GM18520 (cell line): ENCODE data around the gene TEX264.

Experiments used
- ATAC-seq: cut with Tn5 transposase; IDR thresholded peaks from one replicate; pipeline ENCODE4 v1.9.1; 2021; ENCODE audit not compliant: unreplicated experiment

Gene TEX264

GRCh38 chr3:51673802-51674654 lies 3.0 kb downstream of the TEX264 start:
- no peak for ATAC-seq

- no peak for ATAC-seq
Observed at GRCh38 chr3:51675201-51675611, 4.2 kb downstream of the TEX264 start.

GRCh38 chr3:51676102-51676640 lies 5.1 kb downstream of the TEX264 start:
- ATAC-seq, result no peak

DNA sequence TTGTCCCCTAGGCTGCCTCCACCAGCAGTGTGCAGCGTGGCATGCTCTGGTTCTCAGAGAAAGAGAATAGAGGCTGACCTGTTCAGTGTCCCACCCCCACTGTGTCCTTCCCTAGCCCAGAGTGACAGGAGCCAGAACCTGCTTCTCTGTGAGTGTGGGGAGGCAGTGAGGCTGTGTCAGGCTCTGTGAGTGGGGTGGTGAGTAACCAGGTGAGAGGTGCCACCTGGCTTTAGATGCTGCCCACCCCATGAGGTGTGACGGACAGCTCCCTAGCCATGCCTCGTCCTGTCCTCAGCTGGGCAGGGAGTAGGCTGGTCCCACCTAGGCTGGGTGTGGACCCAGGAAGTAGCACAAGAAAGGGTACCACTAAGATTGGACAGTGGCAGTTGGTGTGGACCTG lies 6.3 kb downstream of the TEX264 start:
- ATAC-seq, result no peak

- ATAC-seq, result no peak
Observed at GRCh38 chr3:51678186-51678585, 7.1 kb downstream of the TEX264 start.

- ATAC-seq, result no peak
Observed at GRCh38 chr3:51678641-51679040, 7.6 kb downstream of the TEX264 start.

DNA sequence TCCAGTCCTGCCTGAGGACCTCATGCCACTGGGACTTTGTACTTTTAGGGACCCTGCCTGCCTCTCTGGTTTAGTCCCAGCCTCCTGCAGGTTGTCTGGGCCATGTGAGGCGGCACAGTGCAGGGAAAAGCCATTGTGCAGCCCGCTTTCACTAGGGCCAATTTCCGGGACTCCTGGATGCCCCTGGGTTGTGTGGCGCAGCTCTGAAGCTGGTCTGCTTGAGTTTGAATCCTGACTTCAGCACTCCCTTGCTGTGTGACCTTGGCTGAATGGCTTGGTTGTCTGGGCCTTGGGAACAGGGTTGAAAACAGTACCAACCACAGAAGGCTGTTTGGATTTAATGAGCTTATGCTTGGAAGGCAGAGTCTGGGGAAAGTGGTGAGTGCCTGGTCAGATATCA lies 8.3 kb downstream of the TEX264 start:
- no peak for ATAC-seq

DNA sequence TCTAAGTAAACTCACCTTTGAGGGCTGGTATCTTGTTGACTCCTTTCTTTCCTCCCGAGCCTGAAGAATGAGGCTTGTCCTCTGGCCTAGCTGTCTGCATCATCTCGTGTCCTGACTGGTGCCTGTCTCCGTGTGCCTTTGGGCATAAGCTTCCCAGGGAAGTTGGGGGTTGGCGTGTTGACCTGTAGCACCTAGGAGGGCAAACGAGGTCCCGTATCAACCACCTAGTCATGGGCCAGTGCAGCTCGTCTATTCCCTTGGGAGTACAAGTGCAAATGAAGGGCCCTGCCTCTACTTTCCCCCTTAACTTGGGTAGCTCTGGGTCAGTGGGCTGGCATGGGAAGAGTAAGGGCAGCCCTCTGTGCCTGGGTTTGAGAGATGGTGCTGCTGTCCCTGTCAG lies 8.7 kb downstream of the TEX264 start:
- no peak for ATAC-seq

- ATAC-seq, result no peak
Observed at GRCh38 chr3:51680196-51680595, 9.1 kb downstream of the TEX264 start.

DNA sequence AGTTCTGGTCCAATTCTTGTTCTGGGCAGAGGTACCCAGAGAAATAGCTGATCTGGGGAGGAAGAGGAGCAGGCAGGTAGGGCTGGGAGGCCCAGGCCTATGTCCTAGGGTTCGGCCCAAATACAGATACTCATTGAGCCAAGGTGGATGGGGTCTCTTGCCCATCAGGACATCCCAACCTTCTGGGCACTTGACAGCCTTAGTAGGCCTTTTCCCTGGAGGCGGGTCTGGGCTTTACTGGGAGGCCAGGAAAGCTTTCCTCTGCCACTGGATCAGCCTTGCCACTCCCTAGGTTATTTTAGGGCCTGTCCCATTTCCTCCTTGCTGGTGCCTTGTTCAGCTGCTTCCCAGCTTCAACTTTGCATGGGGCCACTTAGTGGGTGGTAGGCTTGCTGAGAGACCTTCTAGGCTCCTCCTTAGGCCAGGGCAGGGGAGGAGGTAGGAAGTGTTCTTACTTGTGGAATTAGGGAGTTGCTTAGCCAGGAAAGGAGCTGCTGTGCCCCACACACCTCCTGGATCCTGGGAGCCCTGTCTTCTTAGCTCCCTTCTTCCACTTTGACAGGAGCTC lies 9.7 kb downstream of the TEX264 start:
- no peak for ATAC-seq

GRCh38 chr3:51681453-51681852 lies 10.4 kb downstream of the TEX264 start:
- no peak for ATAC-seq

GRCh38 chr3:51682079-51682478 lies 11.0 kb downstream of the TEX264 start:
- ATAC-seq, result peak; percentile 66

DNA sequence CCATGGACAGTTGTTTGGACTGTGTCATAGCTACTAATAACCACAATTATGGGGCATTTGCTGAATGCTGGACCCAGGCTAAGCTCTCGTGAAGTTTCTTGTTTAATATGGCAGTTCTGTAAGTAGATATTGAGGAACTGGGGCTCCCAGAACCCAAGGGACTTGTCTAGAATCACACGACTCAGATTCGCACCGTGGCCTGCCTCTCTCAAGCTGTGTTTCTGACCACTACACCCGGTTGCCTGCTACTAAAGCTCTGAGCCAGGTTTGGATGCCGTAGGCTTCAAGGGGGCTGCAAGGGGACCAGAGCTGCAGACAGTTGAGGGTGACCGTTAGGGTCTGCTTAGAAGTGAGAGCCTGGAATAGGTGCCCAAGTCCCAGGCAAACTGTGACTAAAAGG lies 11.5 kb downstream of the TEX264 start:
- no peak for ATAC-seq

DNA sequence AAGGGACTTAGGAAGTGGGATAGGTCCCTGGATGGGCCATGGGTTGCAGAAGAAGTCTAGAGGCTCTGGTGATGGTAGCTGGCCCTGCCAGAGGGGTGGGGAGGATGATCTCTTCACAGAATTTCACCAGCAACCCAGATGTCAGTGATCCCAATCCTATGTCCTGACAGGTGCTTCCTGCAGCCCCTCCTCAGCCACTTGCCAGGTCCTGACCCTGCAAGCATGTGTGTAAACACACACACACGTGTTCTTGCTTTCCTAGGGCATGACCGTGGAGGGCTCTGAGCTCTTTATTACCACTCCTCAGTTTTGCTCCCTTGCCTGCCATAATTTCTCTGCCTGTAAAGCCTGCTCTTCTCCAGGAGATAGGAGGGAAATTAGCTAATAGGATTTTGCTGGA lies 12.5 kb downstream of the TEX264 start:
- no peak for ATAC-seq

GRCh38 chr3:51684971-51685751 lies 14.1 kb downstream of the TEX264 start:
- ATAC-seq, result no peak

GRCh38 chr3:51686056-51686455 lies 15.0 kb downstream of the TEX264 start:
- no peak for ATAC-seq

- ATAC-seq, result peak; percentile 29
Observed at GRCh38 chr3:51686512-51687215, 15.6 kb downstream of the TEX264 start.

DNA sequence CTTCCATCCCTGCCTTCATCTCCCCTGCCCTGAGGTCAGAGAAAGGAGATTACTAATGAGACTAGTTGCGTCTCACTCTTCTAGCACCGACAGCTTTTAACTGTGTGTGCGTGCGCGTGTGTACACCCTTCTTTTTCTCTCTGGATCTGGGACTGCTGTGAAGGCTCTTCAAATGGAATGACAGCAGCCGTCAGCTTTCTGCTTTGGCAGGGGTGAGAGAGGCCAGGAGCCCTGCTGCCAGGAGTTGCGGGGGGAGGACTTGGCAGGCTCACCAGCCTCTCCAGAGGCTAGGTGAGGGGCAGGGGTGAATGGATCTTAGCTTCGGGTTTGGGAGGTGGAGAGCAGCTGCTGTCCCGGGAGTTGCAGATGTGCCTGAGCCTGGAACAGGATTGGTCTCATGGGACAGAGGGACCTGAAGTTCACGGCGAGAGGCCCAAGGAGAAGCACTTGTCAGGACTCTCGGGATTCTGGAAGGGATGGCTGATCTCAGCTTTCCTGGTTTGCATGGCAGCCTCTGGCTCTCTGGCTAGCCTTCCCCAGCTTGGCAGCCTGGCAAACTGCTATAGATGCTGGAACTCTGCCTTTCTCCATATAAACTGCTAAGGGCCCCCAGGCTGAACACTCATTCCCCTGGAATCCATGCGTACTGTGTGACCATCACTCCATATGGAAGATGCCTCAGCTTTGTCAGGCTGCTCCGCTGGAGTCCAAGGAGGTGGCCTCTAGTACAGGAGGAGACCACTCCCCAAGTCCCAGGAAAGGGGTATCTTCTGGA lies 16.6 kb downstream of the TEX264 start:
- ATAC-seq, result no peak

DNA sequence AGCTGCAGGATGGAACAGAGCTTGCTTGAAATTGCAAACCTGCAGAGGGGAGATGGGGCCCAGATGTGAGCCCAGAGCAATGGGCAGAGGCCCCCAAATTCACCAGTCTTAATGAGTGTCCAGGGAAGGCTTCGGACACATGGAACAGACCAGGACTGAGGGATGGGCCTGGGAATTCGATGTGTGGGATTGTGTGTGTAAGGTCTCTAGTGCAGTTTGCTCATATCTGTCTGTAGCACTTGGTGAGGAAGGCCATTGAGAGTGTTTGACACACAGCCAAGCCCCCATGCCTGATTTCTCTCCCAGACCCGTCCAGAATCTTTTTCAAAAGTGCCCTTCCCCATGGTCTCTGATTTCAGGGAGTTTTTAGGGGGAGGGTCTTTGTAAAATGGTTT lies 17.2 kb downstream of the TEX264 start:
- ATAC-seq, result no peak

DNA sequence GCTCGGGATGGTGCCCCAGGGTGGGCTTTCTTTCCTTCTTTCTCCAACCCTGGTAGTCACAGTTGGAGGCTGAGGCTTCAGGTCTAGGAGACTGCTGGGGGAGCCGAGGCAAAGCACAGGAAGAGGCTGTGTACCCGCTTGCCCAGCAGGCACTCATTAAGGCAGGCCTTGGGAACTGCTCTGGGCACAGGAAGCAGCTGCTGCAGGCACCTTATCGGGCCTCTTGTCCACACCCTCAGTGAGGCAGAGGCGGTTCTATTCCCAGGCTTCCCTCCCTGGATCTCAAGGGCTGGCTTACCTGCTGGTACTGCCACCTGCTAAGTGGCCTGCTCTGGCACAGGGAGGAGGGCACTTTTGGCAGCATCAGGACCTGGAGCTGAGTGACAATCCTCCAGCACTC lies 20.0 kb downstream of the TEX264 start:
- ATAC-seq, result no peak
